ENCODE results near the gene PTPRT.
A peak's percentile ranks its signal among the peaks of the same experiment; 100 is the strongest.
"Not testable (repeated sequence)": the region's sequence is repeated elsewhere in the genome, so short reads cannot be mapped to it uniquely, and the experiment has no call there.

PTPRT gene

GRCh38 chr20:43187476-43188233, 2.1 kb downstream of the PTPRT start:
- peak; percentile 18 for DNase-seq (ENCODE audit: low read depth, low spot score)

- DNase-seq (ENCODE audit: low read depth, low spot score) = no peak
Measured at GRCh38 chr20:43186312-43186711, 3.4 kb downstream of the PTPRT start.

- DNase-seq (ENCODE audit: low read depth, low spot score) = no peak
Measured at GRCh38 chr20:43185901-43186300, 3.8 kb downstream of the PTPRT start.

GRCh38 chr20:43183536-43184070, 6.1 kb downstream of the PTPRT start:
- DNase-seq (ENCODE audit: low read depth, low spot score) = no peak

GRCh38 chr20:43178080-43178479, 11.6 kb downstream of the PTPRT start:
- DNase-seq (ENCODE audit: low read depth, low spot score) = no peak

GRCh38 chr20:43176726-43177125, 13.0 kb downstream of the PTPRT start:
- no peak for DNase-seq (ENCODE audit: low read depth, low spot score)

- DNase-seq (ENCODE audit: low read depth, low spot score) = no peak
Measured at GRCh38 chr20:43171930-43172329, 17.8 kb downstream of the PTPRT start.

- no peak for DNase-seq (ENCODE audit: low read depth, low spot score)
Measured at GRCh38 chr20:43170771-43171170, 18.9 kb downstream of the PTPRT start.

- no peak for DNase-seq (ENCODE audit: low read depth, low spot score)
Measured at GRCh38 chr20:43167615-43168014, 22.1 kb downstream of the PTPRT start.

- DNase-seq (ENCODE audit: low read depth, low spot score) = no peak
Measured at GRCh38 chr20:43167021-43167420, 22.7 kb downstream of the PTPRT start.

GRCh38 chr20:43165611-43166010, 24.1 kb downstream of the PTPRT start:
- DNase-seq (ENCODE audit: low read depth, low spot score) = no peak

- DNase-seq (ENCODE audit: low read depth, low spot score) = not testable (repeated sequence)
Measured at GRCh38 chr20:43164736-43165135, 25.0 kb downstream of the PTPRT start.

- DNase-seq (ENCODE audit: low read depth, low spot score) = no peak
Measured at GRCh38 chr20:43161716-43162115, 28.0 kb downstream of the PTPRT start.

- DNase-seq (ENCODE audit: low read depth, low spot score) = no peak
Measured at GRCh38 chr20:43160941-43161340, 28.8 kb downstream of the PTPRT start.

- no peak for DNase-seq (ENCODE audit: low read depth, low spot score)
Measured at GRCh38 chr20:43159994-43160393, 29.7 kb downstream of the PTPRT start.

- DNase-seq (ENCODE audit: low read depth, low spot score) = no peak
Measured at GRCh38 chr20:43155366-43156100, 34.2 kb downstream of the PTPRT start.

- no peak for DNase-seq (ENCODE audit: low read depth, low spot score)
Measured at GRCh38 chr20:43151901-43152300, 37.8 kb downstream of the PTPRT start.

GRCh38 chr20:43151256-43151655, 38.5 kb downstream of the PTPRT start:
- DNase-seq (ENCODE audit: low read depth, low spot score) = no peak

- DNase-seq (ENCODE audit: low read depth, low spot score) = no peak
Measured at GRCh38 chr20:43140726-43141125, 49.0 kb downstream of the PTPRT start.

GRCh38 chr20:43138061-43138770, 51.5 kb downstream of the PTPRT start:
- no peak for DNase-seq (ENCODE audit: low read depth, low spot score)

- no peak for DNase-seq (ENCODE audit: low read depth, low spot score)
Measured at GRCh38 chr20:43137160-43137559, 52.5 kb downstream of the PTPRT start.

GRCh38 chr20:43124241-43124640, 65.5 kb downstream of the PTPRT start:
- no peak for DNase-seq (ENCODE audit: low read depth, low spot score)

Data from smooth muscle cell of the brain vasculature (primary cell).